Bronchial epithelial cell (primary cell): Measurements from ENCODE around the gene FXYD6. TPM values are rescaled to one million over a fixed set of nuclear protein-coding genes. Genes with fewer than 3 reads are reported as not detected.

Experiments used
- DNase-seq: peaks from one replicate; pipeline ENCODE4 v3.0.0-alpha.2; 2010; ENCODE audit warnings: low read depth
- FAIRE-seq: peaks from 2 replicates; lab custom pipeline; 2011; peaks lifted over from hg19 to GRCh38; lab: Jason Lieb, UNC
- H3K27me3 ChIP-seq: 2 replicates; pipeline ENCODE4 v1.5.1; 2011; ENCODE audit warnings: low read length; ENCODE audit not compliant: control insufficient read depth, insufficient read depth
- H3K36me3 ChIP-seq: 2 replicates; pipeline ENCODE4 v1.5.1; 2011; ENCODE audit warnings: low read length; ENCODE audit not compliant: control insufficient read depth, insufficient read depth
- H3K4me3 ChIP-seq: 2 replicates; pipeline ENCODE4 v1.5.1; 2011; ENCODE audit warnings: mild to moderate bottlenecking, low read depth, low read length, control low read depth
- CTCF ChIP-seq: IDR thresholded peaks from 2 replicates; pipeline ENCODE4 v1.5.1; 2011; ENCODE audit warnings: mild to moderate bottlenecking, moderate library complexity, low read length, control low read depth, inconsistent platforms; ENCODE audit not compliant: insufficient read depth, severe bottlenecking
- total RNA-seq: library from RNA; depleted of rRNA; stranded (reverse); fragments of >200 nt; gene quantifications from 2 replicates; pipeline ENCODE4 v1.2.1, GENCODE V29; 2014

FXYD6 gene
- total RNA-seq, 1 donor from 2014 or later = not detected

GRCh38 chr11:117837791-117838190 lies 38.7 kb downstream of the FXYD6 start:
- H3K27me3 ChIP-seq = peaks cover 5% of the 10 kb centered on the region

GRCh38 chr11:117837070-117837776 lies 39.2 kb downstream of the FXYD6 start:
- peaks cover 6% of the 10 kb centered on the region for H3K27me3 ChIP-seq
- FAIRE-seq (no peak), DNase-seq (no peak)
- no peaks in the 10 kb centered on the region for H3K36me3 ChIP-seq
- no peak overlapping the region for H3K4me3 ChIP-seq
- TF ChIP-seq CTCF = no peak

More at GRCh38 chr11:117837791-117838190, 38.7 kb downstream of the FXYD6 start:
- no peak for TF ChIP-seq CTCF
- FAIRE-seq (no peak), DNase-seq (no peak)
- no peak overlapping the region for H3K4me3 ChIP-seq
- H3K36me3 ChIP-seq = no peaks in the 10 kb centered on the region

- Histone ChIP-seq H3K27me3 (peaks cover 8% of the 10 kb centered on the region), H3K4me3 (no peak overlapping the region), H3K36me3 (no peaks in the 10 kb centered on the region)
- DNase-seq (no peak), FAIRE-seq (no peak)
- no peak for TF ChIP-seq CTCF
Observed at GRCh38 chr11:117836077-117836960, 40.1 kb downstream of the FXYD6 start.

- no peak overlapping the region for H3K4me3 ChIP-seq
- FAIRE-seq (no peak), DNase-seq (no peak)
- peaks cover 8% of the 10 kb centered on the region for H3K27me3 ChIP-seq
- H3K36me3 ChIP-seq = no peaks in the 10 kb centered on the region
- no peak for TF ChIP-seq CTCF
Observed at GRCh38 chr11:117835576-117835975, 40.9 kb downstream of the FXYD6 start.

- Histone ChIP-seq H3K4me3 (no peak overlapping the region), H3K36me3 (no peaks in the 10 kb centered on the region), H3K27me3 (peaks cover 8% of the 10 kb centered on the region)
- no peak for FAIRE-seq
- no peak for DNase-seq
- no peak for TF ChIP-seq CTCF
Observed at GRCh38 chr11:117834838-117835443, 41.5 kb downstream of the FXYD6 start.
